Neural progenitor cell (in vitro differentiated cells): Measurements from ENCODE around the gene SLC44A5. TPM values are rescaled to one million over a fixed set of nuclear protein-coding genes. Genes with fewer than 3 reads are reported as not detected.
"Not testable (repeated sequence)": the region's sequence is repeated elsewhere in the genome, so short reads cannot be mapped to it uniquely, and the experiment has no call there.

Experiments used
- DNase-seq: peaks from one replicate; pipeline ENCODE4 v3.0.0-alpha.2; 2016; ENCODE audit warnings: low spot score
- H2AFZ ChIP-seq: fragments of 200-600 bp; sonication (generic); replicated peaks from 2 replicates; pipeline ENCODE4 v1.6.1; 2016; ENCODE audit warnings: antibody characterized with exemption
- H3F3A ChIP-seq: fragments of 200-600 bp; sonication (generic); 2 replicates; pipeline ENCODE4 v1.6.1; 2016; ENCODE audit warnings: antibody characterized with exemption, low read depth
- H3K27ac ChIP-seq: fragments of 200-600 bp; sonication (generic); 2 replicates; pipeline ENCODE4 v1.5.1; 2016; ENCODE audit warnings: mild to moderate bottlenecking
- H3K27me3 ChIP-seq: fragments of 200-600 bp; sonication (generic); 2 replicates; pipeline ENCODE4 v1.6.1; 2016; ENCODE audit warnings: mild to moderate bottlenecking, moderate library complexity
- H3K36me3 ChIP-seq: fragments of 200-600 bp; sonication (generic); 2 replicates; pipeline ENCODE4 v1.5.1; 2016
- H3K4me1 ChIP-seq: fragments of 200-600 bp; sonication (generic); 2 replicates; pipeline ENCODE4 v1.6.1; 2016; ENCODE audit warnings: mixed run types
- H3K4me2 ChIP-seq: fragments of 200-600 bp; sonication (generic); 2 replicates; pipeline ENCODE4 v1.6.1; 2016
- H3K4me3 ChIP-seq: fragments of 200-600 bp; sonication (generic); 2 replicates; pipeline ENCODE4 v1.5.1; 2016
- H3K79me2 ChIP-seq: fragments of 200-600 bp; sonication (generic); 2 replicates; pipeline ENCODE4 v1.6.1; 2016; ENCODE audit warnings: low read depth
- H3K9ac ChIP-seq: fragments of 200-600 bp; sonication (generic); 2 replicates; pipeline ENCODE4 v1.6.1; 2016
- H3K9me3 ChIP-seq: fragments of 200-600 bp; sonication (generic); 2 replicates; pipeline ENCODE4 v1.5.1; 2016; ENCODE audit warnings: low read depth
- H4K20me1 ChIP-seq: fragments of 200-600 bp; sonication (generic); 2 replicates; pipeline ENCODE4 v1.6.1; 2016; ENCODE audit warnings: low read depth
- H3K27ac Mint-ChIP-seq: 3 replicates; pipeline ENCODE4 v1.8.0; 2021; ENCODE audit warnings: mixed read lengths
- H3K27me3 Mint-ChIP-seq: 2 replicates; pipeline ENCODE4 v1.8.0; 2022; ENCODE audit warnings: low read depth, mild to moderate bottlenecking, inconsistent platforms, moderate library complexity, mixed read lengths; ENCODE audit not compliant: insufficient read depth
- H3K36me3 Mint-ChIP-seq: 3 replicates; pipeline ENCODE4 v1.8.0; 2021; ENCODE audit warnings: mixed read lengths
- H3K4me1 Mint-ChIP-seq: 3 replicates; pipeline ENCODE4 v1.8.0; 2021; ENCODE audit warnings: mixed read lengths
- H3K4me3 Mint-ChIP-seq: 3 replicates; pipeline ENCODE4 v1.8.0; 2021; ENCODE audit warnings: mild to moderate bottlenecking, moderate library complexity, mixed read lengths
- H3K9me3 Mint-ChIP-seq: 3 replicates; pipeline ENCODE4 v1.8.0; 2020; ENCODE audit warnings: mixed read lengths
- EZH2 ChIP-seq: fragments of 200-600 bp; sonication (generic); IDR thresholded peaks from 2 replicates; pipeline ENCODE4 v1.6.1; 2017; ENCODE audit warnings: antibody characterized with exemption, mild to moderate bottlenecking, moderate library complexity
- EZH2phosphoT487 ChIP-seq: fragments of 200-600 bp; sonication (generic); IDR thresholded peaks from 2 replicates; pipeline ENCODE4 v1.6.1; 2017; ENCODE audit warnings: antibody characterized with exemption
- total RNA-seq: library from RNA; depleted of rRNA; stranded (reverse); fragments of >200 nt; gene quantifications from 2 replicates; pipeline ENCODE4 v1.2.3, GENCODE V29; 2015; ENCODE audit warnings: low replicate concordance
- TF ChIP-seq, protein P1 (sequence below): fragments of 200-600 bp; sonication (generic); IDR thresholded peaks from 2 replicates; pipeline ENCODE4 v1.5.1; 2017; ENCODE audit warnings: antibody characterized with exemption, mild to moderate bottlenecking

The SLC44A5 gene
- total RNA-seq, 1 donor from 2014 or later, result 25.3 TPM

DNA sequence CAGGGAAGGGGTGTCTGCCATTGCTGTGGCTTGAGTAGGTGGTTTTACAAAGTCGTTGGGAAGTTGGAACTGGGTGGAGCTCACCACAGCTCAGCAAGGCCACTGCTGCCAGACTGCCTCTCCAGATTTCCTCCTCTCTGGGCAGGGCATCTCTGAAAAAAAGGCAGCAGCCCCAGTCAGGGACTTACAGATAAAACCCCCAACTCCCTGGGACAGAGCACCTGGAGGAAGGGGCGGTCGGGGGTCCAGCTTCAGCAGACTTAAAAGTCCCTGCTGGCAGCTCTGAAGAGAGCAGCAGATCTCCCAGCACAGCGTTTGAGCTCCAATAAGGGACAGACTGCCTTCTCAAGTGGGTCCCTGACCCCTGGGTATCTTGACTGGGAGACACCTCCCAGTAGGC, 352.6 kb downstream of the SLC44A5 start:
- Histone ChIP-seq H2AFZ (no peak overlapping the region), H3K36me3 (no peaks in the 10 kb centered on the region), H3K27me3 (no peaks in the 10 kb centered on the region), H3F3A (no peaks in the 10 kb centered on the region), H3K9ac (no peak overlapping the region), H3K4me2 (no peak overlapping the region), H3K27ac (no peak overlapping the region), H3K4me1 (no peaks in the 10 kb centered on the region), H3K9me3 (no peaks in the 10 kb centered on the region), H3K4me3 (no peak overlapping the region), H4K20me1 (no peaks in the 10 kb centered on the region), H3K79me2 (no peaks in the 10 kb centered on the region)
- TF ChIP-seq, protein P1, sequence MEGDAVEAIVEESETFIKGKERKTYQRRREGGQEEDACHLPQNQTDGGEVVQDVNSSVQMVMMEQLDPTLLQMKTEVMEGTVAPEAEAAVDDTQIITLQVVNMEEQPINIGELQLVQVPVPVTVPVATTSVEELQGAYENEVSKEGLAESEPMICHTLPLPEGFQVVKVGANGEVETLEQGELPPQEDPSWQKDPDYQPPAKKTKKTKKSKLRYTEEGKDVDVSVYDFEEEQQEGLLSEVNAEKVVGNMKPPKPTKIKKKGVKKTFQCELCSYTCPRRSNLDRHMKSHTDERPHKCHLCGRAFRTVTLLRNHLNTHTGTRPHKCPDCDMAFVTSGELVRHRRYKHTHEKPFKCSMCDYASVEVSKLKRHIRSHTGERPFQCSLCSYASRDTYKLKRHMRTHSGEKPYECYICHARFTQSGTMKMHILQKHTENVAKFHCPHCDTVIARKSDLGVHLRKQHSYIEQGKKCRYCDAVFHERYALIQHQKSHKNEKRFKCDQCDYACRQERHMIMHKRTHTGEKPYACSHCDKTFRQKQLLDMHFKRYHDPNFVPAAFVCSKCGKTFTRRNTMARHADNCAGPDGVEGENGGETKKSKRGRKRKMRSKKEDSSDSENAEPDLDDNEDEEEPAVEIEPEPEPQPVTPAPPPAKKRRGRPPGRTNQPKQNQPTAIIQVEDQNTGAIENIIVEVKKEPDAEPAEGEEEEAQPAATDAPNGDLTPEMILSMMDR, result no peak
- no peak for TF ChIP-seq EZH2
- TF ChIP-seq EZH2phosphoT487, result no peak
- Mint-ChIP-seq H3K36me3 (no peaks in the 10 kb centered on the region), H3K4me1 (no peaks in the 10 kb centered on the region), H3K27ac (no peak overlapping the region), H3K9me3 (peaks cover 16% of the 10 kb centered on the region), H3K27me3 (no peaks in the 10 kb centered on the region), H3K4me3 (no peak overlapping the region)
- no peak for DNase-seq

DNA sequence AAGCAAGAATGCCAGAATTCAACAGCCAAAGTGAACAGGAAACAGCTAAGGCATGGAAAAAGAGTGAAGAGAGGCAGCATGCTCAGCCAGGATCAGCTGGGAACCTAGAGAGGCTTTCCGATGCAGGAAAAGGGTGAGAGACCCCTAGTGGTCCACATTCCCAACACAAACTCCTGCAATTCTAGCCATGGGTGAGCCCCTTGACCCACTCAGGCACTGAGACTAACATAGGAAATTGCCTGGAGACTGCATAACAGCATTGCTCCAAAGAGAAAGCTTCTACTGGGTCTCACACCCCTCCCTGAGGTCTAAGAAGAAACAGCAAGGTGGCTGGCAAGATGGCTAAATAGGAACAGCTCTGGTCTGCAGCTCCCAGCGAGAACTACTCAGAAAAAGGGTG, 353.5 kb downstream of the SLC44A5 start:
- Histone ChIP-seq H3K27ac (no peak overlapping the region), H3K4me1 (no peaks in the 10 kb centered on the region), H3F3A (no peaks in the 10 kb centered on the region), H3K4me2 (no peak overlapping the region), H3K9me3 (no peaks in the 10 kb centered on the region), H3K36me3 (no peaks in the 10 kb centered on the region), H3K79me2 (no peaks in the 10 kb centered on the region), H3K27me3 (no peaks in the 10 kb centered on the region), H3K4me3 (no peak overlapping the region), H3K9ac (no peak overlapping the region), H4K20me1 (no peaks in the 10 kb centered on the region), H2AFZ (peak overlapping the region; percentile 63)
- TF ChIP-seq, protein P1, result peak; percentile 46
- TF ChIP-seq EZH2, result no peak
- H3K27ac Mint-ChIP-seq, result no peak overlapping the region
- H3K36me3 Mint-ChIP-seq, result no peaks in the 10 kb centered on the region
- no peaks in the 10 kb centered on the region for H3K4me1 Mint-ChIP-seq
- no peaks in the 10 kb centered on the region for H3K27me3 Mint-ChIP-seq
- peaks cover 8% of the 10 kb centered on the region for H3K9me3 Mint-ChIP-seq
- H3K4me3 Mint-ChIP-seq, result no peak overlapping the region
- peak; percentile 41 for DNase-seq

DNA sequence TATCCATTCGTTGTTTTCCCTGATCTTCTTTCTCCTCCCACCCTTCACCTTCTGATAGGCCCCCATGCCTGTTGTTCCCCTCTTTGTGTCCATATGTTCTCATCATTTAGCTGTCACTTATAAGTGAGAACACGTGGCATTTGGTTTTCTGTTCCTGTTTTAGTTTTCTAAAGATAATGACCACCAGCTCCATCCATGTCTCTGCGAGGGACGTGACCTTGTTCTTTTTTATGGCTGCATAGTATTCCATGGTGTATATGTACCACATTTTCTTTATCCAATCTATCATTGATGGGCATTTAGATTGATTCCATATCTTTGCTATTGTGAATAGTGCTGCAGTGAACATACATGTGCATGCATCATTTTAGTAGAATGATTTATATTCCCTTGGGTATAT, 360.8 kb downstream of the SLC44A5 start:
- not testable (repeated sequence) for H3K27me3 Mint-ChIP-seq, H3K4me3 ChIP-seq

DNA sequence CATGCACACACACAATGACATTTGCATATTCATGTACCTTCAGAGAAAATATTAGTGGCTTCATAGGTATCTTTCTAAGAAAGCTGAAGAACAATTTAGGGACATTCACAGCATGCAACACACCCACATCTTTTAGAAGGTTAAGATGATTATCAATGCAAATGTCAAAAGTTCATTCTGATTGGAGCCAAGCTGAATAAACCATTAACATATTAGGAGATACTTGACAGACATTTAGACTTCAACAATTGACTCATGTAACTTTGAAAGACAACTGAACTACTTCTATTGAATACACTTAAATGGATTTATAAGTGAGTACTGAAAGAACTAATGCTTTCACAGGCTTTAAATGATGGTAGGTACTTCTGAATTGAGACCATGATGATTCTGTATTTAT, 365.7 kb downstream of the SLC44A5 start:
- Histone ChIP-seq H3K4me2 (no peak overlapping the region), H2AFZ (no peak overlapping the region), H3K4me1 (no peaks in the 10 kb centered on the region), H3K79me2 (no peaks in the 10 kb centered on the region), H3K4me3 (no peak overlapping the region), H3K9ac (no peak overlapping the region), H3K9me3 (no peaks in the 10 kb centered on the region), H3K36me3 (no peaks in the 10 kb centered on the region), H3K27me3 (no peaks in the 10 kb centered on the region), H3F3A (no peaks in the 10 kb centered on the region), H4K20me1 (no peaks in the 10 kb centered on the region), H3K27ac (no peak overlapping the region)
- TF ChIP-seq, protein P1, result no peak
- no peak for TF ChIP-seq EZH2phosphoT487
- no peak for TF ChIP-seq EZH2
- Mint-ChIP-seq H3K36me3 (no peaks in the 10 kb centered on the region), H3K27me3 (no peaks in the 10 kb centered on the region), H3K4me3 (no peak overlapping the region), H3K9me3 (no peaks in the 10 kb centered on the region), H3K27ac (no peak overlapping the region), H3K4me1 (no peaks in the 10 kb centered on the region)
- DNase-seq, result no peak

More for the DNA sequence above, 360.8 kb downstream of the SLC44A5 start:
- DNase-seq, H3K27ac Mint-ChIP-seq, H3F3A ChIP-seq, H3K9me3 ChIP-seq, H3K27me3 ChIP-seq, H3K36me3 Mint-ChIP-seq, H4K20me1 ChIP-seq, H2AFZ ChIP-seq, H3K4me3 Mint-ChIP-seq, H3K9me3 Mint-ChIP-seq, H3K4me1 ChIP-seq, H3K36me3 ChIP-seq, H3K9ac ChIP-seq, H3K4me2 ChIP-seq, H3K4me1 Mint-ChIP-seq, H3K79me2 ChIP-seq, H3K27ac ChIP-seq: not testable (repeated sequence)
